ENCODE data around the gene CCNJL. TPM values are rescaled to one million over a fixed set of nuclear protein-coding genes. Genes with fewer than 3 reads are reported as not detected.

The CCNJL gene
- total and polyA plus RNA-seq, 2 donors (not counting 1 experiment from before 2014, with no cell fraction given), result 0.03 to 0.67 TPM

GRCh38 chr5:160293901-160294561, 18.3 kb downstream of the CCNJL start:
- Mint-ChIP-seq H3K4me1 (no peaks in the 10 kb centered on the region), H3K9me3 (ENCODE audit: insufficient read depth) (no peaks in the 10 kb centered on the region), H3K27ac (no peak overlapping the region), H3K4me3 (no peak overlapping the region), H3K27me3 (peaks cover 7% of the 10 kb centered on the region)
- intact Hi-C loops (cut with micrococcal nuclease), result no loop called here
- Histone ChIP-seq H3K36me3 (replicated peaks in 1 of 2; ENCODE audit: control extremely low read depth in 1 of 2, control insufficient read depth in 1 of 2, extremely low read depth in 1 of 2, insufficient read depth in 2 of 2, low read length in 1 of 2) (no peaks in the 10 kb centered on the region), H3K4me1 (ENCODE audit: control insufficient read depth in 2 of 2, insufficient read depth in 2 of 2, low read length in 2 of 2) (no peaks in the 10 kb centered on the region), H3K9ac (ENCODE audit: low read length) (no peak overlapping the region), H3K4me2 (replicated peaks; ENCODE audit: low read depth, low read length, poor library complexity, severe bottlenecking) (no peak overlapping the region), H2AFZ (ENCODE audit: insufficient read depth, low read depth, low read length, poor library complexity, severe bottlenecking) (no peak overlapping the region), H3K4me3 (ENCODE audit: control extremely low read depth in 1 of 5, extremely low read depth in 1 of 5, insufficient read depth in 1 of 5, low read depth in 2 of 5, low read length in 4 of 5) (no peak overlapping the region), H4K20me1 (ENCODE audit: control insufficient read depth, insufficient read depth, low read length, poor library complexity, severe bottlenecking) (no peaks in the 10 kb centered on the region), H3K27me3 (replicated peaks in 1 of 4; ENCODE audit: control extremely low read depth in 1 of 4, control insufficient read depth in 3 of 4, insufficient read depth in 4 of 4, low read length in 3 of 4) (peaks cover 0 to 6% (median 2%) of the 10 kb centered on the region in 4 experiments), H3K79me2 (ENCODE audit: control insufficient read depth, insufficient read depth, low read length) (no peaks in the 10 kb centered on the region), H3K27ac (ENCODE audit: low read length in 2 of 2) (no peak overlapping the region), H3K9me3 (ENCODE audit: control extremely low read depth in 1 of 3, control insufficient read depth in 2 of 3, insufficient read depth in 1 of 3, low read length in 2 of 3) (no peaks in the 10 kb centered on the region)
- ChIA-PET CTCF (no interaction called here), POLR2A (no interaction called here)
- TF ChIP-seq CTCF (IDR thresholded peaks at IDR 0.05), result no peak
- no peak for TF ChIP-seq EZH2 (IDR thresholded peaks at IDR 0.05; ENCODE audit: borderline replicate concordance, insufficient read depth, low read depth, low read length, poor library complexity, severe bottlenecking)
- ATAC-seq (ENCODE audit: low read depth) (no peak), DNase-seq (no peak)
- WGBS (ENCODE audit: insufficient coverage), result 93% methylated on average over 10 of the region's 13 CpGs

- peaks cover 11% of the 10 kb centered on the region for H3K27me3 Mint-ChIP-seq
- 98% methylated on average over 7 of the region's 10 CpGs for WGBS (ENCODE audit: insufficient coverage)
- Histone ChIP-seq H3K9me3 (ENCODE audit: control extremely low read depth in 1 of 3, control insufficient read depth in 2 of 3, insufficient read depth in 1 of 3, low read length in 2 of 3) (no peaks in the 10 kb centered on the region), H3K4me3 (ENCODE audit: control extremely low read depth in 1 of 5, extremely low read depth in 1 of 5, insufficient read depth in 1 of 5, low read depth in 2 of 5, low read length in 4 of 5) (no peak overlapping the region), H3K79me2 (ENCODE audit: control insufficient read depth, insufficient read depth, low read length) (no peaks in the 10 kb centered on the region), H3K27ac (ENCODE audit: low read length in 2 of 2) (no peak overlapping the region), H3K4me2 (replicated peaks; ENCODE audit: low read depth, low read length, poor library complexity, severe bottlenecking) (no peak overlapping the region), H4K20me1 (ENCODE audit: control insufficient read depth, insufficient read depth, low read length, poor library complexity, severe bottlenecking) (no peaks in the 10 kb centered on the region), H3K4me1 (ENCODE audit: control insufficient read depth in 2 of 2, insufficient read depth in 2 of 2, low read length in 2 of 2) (no peaks in the 10 kb centered on the region), H2AFZ (ENCODE audit: insufficient read depth, low read depth, low read length, poor library complexity, severe bottlenecking) (no peak overlapping the region), H3K36me3 (replicated peaks in 1 of 2; ENCODE audit: control extremely low read depth in 1 of 2, control insufficient read depth in 1 of 2, extremely low read depth in 1 of 2, insufficient read depth in 2 of 2, low read length in 1 of 2) (no peaks in the 10 kb centered on the region), H3K27me3 (replicated peaks in 1 of 4; ENCODE audit: control extremely low read depth in 1 of 4, control insufficient read depth in 3 of 4, insufficient read depth in 4 of 4, low read length in 3 of 4) (peaks cover 0 to 6% (median 2%) of the 10 kb centered on the region in 4 experiments), H3K9ac (ENCODE audit: low read length) (no peak overlapping the region)
- H3K4me3 Mint-ChIP-seq, result no peak overlapping the region
- ATAC-seq (ENCODE audit: low read depth), result no peak
- ChIA-PET CTCF (no interaction called here), POLR2A (no interaction called here)
- intact Hi-C loops (cut with micrococcal nuclease), result no loop called here
- H3K27ac Mint-ChIP-seq, result no peak overlapping the region
- TF ChIP-seq CTCF (IDR thresholded peaks at IDR 0.05), result no peak
- no peak for TF ChIP-seq EZH2 (IDR thresholded peaks at IDR 0.05; ENCODE audit: borderline replicate concordance, insufficient read depth, low read depth, low read length, poor library complexity, severe bottlenecking)
- DNase-seq, result no peak
- no peaks in the 10 kb centered on the region for H3K9me3 Mint-ChIP-seq (ENCODE audit: insufficient read depth)
- H3K4me1 Mint-ChIP-seq, result no peaks in the 10 kb centered on the region
These were observed 19.0 kb downstream of the CCNJL start for GRCh38 chr5:160293386-160293785.

Measured in B cell (primary cell).